ENCODE results near the gene FGF12. TPM values are rescaled to one million over a fixed set of nuclear protein-coding genes. Genes with fewer than 3 reads are reported as not detected.

FGF12 gene
- total and polyA plus RNA-seq, 10 donors: 3.7 to 53.3 (median 19.1) TPM

GRCh38 chr3:192168202-192168601 is 559.1 kb downstream of the FGF12 start:
- Histone ChIP-seq H3K9me3 (no peaks in the 10 kb centered on the region), H3K4me3 (no peak overlapping the region), H3K4me1 (peaks cover 0 to 3% (median 0%) of the 10 kb centered on the region in 6 donors), H3K36me3 (no peaks in the 10 kb centered on the region), H3K27me3 (replicated peaks in 1 of 7) (no peaks in the 10 kb centered on the region), H3K27ac (no peak overlapping the region)
- DNase-seq: no peak
- intact Hi-C loops (cut with DNase I; ENCODE audit: low total_unique reads): no loop called here
- no peak for TF ChIP-seq POLR2A (IDR thresholded peaks at IDR 0.05)
- TF ChIP-seq, protein P1, sequence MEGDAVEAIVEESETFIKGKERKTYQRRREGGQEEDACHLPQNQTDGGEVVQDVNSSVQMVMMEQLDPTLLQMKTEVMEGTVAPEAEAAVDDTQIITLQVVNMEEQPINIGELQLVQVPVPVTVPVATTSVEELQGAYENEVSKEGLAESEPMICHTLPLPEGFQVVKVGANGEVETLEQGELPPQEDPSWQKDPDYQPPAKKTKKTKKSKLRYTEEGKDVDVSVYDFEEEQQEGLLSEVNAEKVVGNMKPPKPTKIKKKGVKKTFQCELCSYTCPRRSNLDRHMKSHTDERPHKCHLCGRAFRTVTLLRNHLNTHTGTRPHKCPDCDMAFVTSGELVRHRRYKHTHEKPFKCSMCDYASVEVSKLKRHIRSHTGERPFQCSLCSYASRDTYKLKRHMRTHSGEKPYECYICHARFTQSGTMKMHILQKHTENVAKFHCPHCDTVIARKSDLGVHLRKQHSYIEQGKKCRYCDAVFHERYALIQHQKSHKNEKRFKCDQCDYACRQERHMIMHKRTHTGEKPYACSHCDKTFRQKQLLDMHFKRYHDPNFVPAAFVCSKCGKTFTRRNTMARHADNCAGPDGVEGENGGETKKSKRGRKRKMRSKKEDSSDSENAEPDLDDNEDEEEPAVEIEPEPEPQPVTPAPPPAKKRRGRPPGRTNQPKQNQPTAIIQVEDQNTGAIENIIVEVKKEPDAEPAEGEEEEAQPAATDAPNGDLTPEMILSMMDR (IDR thresholded peaks at IDR 0.05 in 8 of 11, conservative IDR thresholded peaks at IDR 0.05 in 3 of 11): no peak
- TF ChIP-seq POLR2AphosphoS5 (IDR thresholded peaks at IDR 0.05): no peak

DNA sequence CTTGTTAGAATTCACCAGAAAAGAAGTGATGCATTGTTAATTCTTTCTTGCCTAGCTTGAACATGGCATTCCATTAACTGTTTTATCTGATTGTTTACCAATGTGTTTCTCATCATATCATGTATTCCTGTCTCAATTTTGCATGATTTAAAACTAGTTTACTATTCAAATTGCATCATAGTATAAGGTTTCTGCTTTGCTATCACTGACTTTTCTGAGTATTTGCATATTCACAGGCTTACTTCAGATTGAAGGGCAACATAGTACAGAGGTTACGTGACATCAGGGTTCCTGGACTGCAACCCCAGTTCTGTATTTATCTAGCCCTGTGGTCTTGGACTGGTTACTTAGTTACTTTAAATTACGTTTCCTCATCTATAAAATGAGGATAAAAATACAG is 561.8 kb downstream of the FGF12 start:
- 53 to 87% (median 78%) methylated on average over 2 of the region's 2 CpGs for WGBS, 5 donors
- H3K27me3 ChIP-seq (replicated peaks in 1 of 7): no peaks in the 10 kb centered on the region
- peaks cover 0 to 3% (median 0%) of the 10 kb centered on the region in 6 donors for H3K4me1 ChIP-seq
- DNase-seq: no peak
- intact Hi-C loops (cut with DNase I; ENCODE audit: low total_unique reads): no loop called here
- no peaks in the 10 kb centered on the region for H3K36me3 ChIP-seq
- peak overlapping the region in 2 of 8 donors; percentile 48 to 59 for H3K27ac ChIP-seq
- TF ChIP-seq POLR2AphosphoS5 (IDR thresholded peaks at IDR 0.05) (no peak), POLR2A (IDR thresholded peaks at IDR 0.05) (no peak)
- TF ChIP-seq, protein P1 (IDR thresholded peaks at IDR 0.05 in 8 of 11, conservative IDR thresholded peaks at IDR 0.05 in 3 of 11): no peak
- no peak overlapping the region for H3K4me3 ChIP-seq
- no peaks in the 10 kb centered on the region for H3K9me3 ChIP-seq

DNA sequence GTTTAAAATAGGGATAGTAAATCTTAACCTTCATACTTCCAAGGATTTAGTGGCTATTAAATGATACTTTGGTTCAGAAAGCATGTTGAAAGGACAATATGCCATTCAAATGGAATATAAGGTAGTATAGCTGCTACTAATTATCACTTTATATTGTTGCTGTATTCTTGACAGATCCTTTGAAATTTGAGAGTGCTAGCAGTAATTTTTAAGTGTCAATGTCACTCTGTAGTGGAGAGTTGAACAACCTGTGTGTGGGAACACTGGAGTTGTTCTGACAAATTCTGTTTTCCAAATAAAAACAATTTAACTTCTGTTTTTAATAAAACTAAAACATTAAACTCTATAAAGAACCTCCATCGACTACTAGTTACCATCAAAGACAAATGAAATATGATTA is 565.7 kb downstream of the FGF12 start:
- Histone ChIP-seq H3K27ac (no peak overlapping the region), H3K27me3 (replicated peaks in 1 of 7) (no peaks in the 10 kb centered on the region), H3K36me3 (no peaks in the 10 kb centered on the region), H3K4me1 (peaks cover 0 to 3% (median 0%) of the 10 kb centered on the region in 6 donors), H3K4me3 (no peak overlapping the region), H3K9me3 (no peaks in the 10 kb centered on the region)
- WGBS, 5 donors: 75 to 90% (median 79%) methylated on average over 1 of the region's 1 CpG
- intact Hi-C loops (cut with DNase I; ENCODE audit: low total_unique reads): no loop called here
- TF ChIP-seq POLR2AphosphoS5 (IDR thresholded peaks at IDR 0.05): no peak
- TF ChIP-seq, protein P1 (IDR thresholded peaks at IDR 0.05 in 8 of 11, conservative IDR thresholded peaks at IDR 0.05 in 3 of 11): no peak
- TF ChIP-seq POLR2A (IDR thresholded peaks at IDR 0.05): no peak
- no peak for DNase-seq

DNA sequence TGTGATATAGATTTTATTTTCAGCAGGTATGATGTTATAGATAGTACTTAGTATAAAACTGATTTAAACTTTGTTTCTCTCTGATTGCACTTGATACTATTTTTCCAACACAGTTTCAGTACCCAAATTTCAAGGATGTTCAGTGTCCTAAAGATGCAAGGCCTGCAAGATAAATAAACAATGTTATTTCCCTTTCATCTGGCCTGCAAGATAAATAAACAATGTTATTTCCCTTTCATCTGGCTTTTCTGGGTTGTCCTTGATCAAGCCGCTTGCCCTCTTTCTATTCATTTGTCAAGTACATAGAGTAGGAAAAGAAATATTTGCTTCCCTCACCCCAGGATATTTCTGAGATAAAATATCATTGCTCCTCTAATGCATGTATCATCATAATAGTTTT is 571.0 kb downstream of the FGF12 start:
- intact Hi-C loops (cut with DNase I; ENCODE audit: low total_unique reads): no loop called here
- Histone ChIP-seq H3K4me3 (no peak overlapping the region), H3K27ac (peak overlapping the region in 7 of 8 donors; percentile 20 to 72 (median 48)), H3K27me3 (replicated peaks in 1 of 7) (no peaks in the 10 kb centered on the region), H3K9me3 (no peaks in the 10 kb centered on the region), H3K4me1 (peaks cover 0 to 3% (median 0%) of the 10 kb centered on the region in 6 donors), H3K36me3 (no peaks in the 10 kb centered on the region)
- 58 to 65% (median 62%) methylated on average over 1 of the region's 1 CpG for WGBS, 5 donors
- no peak for TF ChIP-seq POLR2A (IDR thresholded peaks at IDR 0.05)
- no peak for TF ChIP-seq POLR2AphosphoS5 (IDR thresholded peaks at IDR 0.05)
- TF ChIP-seq, protein P1 (IDR thresholded peaks at IDR 0.05 in 8 of 11, conservative IDR thresholded peaks at IDR 0.05 in 3 of 11): no peak
- no peak for DNase-seq
